Measurements from ENCODE around the gene TNIP2.

TNIP2 gene

DNA sequence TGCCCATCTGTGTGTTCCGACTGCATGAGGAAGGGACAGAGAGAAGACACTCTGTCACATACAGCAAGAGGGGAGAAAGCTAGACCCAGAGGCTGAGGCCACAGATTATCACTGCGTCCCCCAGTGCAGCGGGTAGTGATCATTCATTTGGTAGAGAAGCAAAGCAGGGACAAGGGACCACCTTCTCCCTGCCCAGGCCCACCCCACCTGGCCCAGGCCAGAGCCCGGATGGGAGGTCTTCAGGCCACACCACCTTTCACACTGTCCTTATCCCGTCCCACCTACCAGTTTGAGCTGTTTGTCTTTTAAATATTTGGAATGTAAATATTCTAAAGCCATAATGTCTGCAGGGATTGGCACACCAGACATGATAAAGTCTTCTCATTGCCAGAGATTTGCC is 10.6 kb downstream of the TNIP2 start:
- no peak overlapping the region for H3K9ac ChIP-seq (ENCODE audit: low read length)
- no peak overlapping the region for H3K4me3 ChIP-seq (ENCODE audit: insufficient read depth, low read length, poor library complexity, severe bottlenecking)
- H3K4me2 ChIP-seq (ENCODE audit: low read depth, low read length, poor library complexity, severe bottlenecking): no peak overlapping the region
- H3K9me2 ChIP-seq (replicated peaks; ENCODE audit: insufficient read depth, low read length): no peaks in the 10 kb centered on the region
- peak overlapping the region; percentile 67 for H3K27ac ChIP-seq (ENCODE audit: low read depth, low read length)
- H3K79me2 ChIP-seq (ENCODE audit: insufficient read depth, low read length): 0 out of 2 replicates have a peak, but pooled peaks cover 10% of the 10 kb centered on the region
- H2AFZ ChIP-seq (ENCODE audit: low read depth, low read length, severe bottlenecking): no peak overlapping the region
- H3K36me3 ChIP-seq (ENCODE audit: low read length): no peaks in the 10 kb centered on the region
- H4K20me1 ChIP-seq (ENCODE audit: low read depth, low read length): no peaks in the 10 kb centered on the region
- H3F3A ChIP-seq (ENCODE audit: insufficient read depth): no peaks in the 10 kb centered on the region
- TF ChIP-seq EZH2phosphoT487 (conservative IDR thresholded peaks at IDR 0.05; ENCODE audit: low read length): no peak
- no peak for TF ChIP-seq CTCF (IDR thresholded peaks at IDR 0.05; ENCODE audit: insufficient read depth, low read length, poor library complexity, severe bottlenecking)
- no peaks in the 10 kb centered on the region for H3K27me3 ChIP-seq (ENCODE audit: low read length)
- no peaks in the 10 kb centered on the region for H3K9me3 ChIP-seq (ENCODE audit: insufficient read depth, low read length)

DNA sequence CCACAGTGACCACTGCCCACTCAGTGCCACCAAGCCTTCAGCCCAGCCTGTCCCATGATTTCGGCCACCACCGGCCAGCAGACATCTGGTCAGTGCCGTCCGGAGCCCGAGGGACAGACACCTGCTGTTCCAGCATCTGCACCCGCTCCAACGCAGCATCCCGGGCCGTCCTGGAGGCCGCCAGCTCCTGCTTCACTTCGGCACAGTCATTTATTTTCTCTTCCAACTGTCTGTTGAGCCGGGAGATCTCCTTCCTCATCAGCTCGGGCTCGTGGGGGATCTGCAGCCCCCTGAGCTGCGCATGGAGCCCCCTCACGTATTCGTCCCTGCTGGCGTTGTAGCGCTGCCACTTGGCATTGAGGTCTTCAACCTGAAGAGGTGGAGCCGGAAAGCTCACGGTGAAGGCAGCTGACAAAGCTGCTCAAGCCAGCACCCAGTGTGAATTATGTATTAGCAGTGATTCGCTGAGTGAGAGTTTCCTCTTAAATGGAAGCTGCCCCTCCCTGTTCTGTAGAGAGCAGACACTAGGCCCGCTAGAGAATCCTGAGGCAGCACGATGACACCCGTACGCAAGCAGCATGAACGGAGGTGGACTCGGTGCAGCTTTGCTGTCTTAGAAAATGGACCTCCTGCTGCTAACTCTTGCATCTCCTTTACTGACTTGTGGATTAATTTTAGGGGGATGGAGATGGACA is 11.4 kb downstream of the TNIP2 start:
- no peak overlapping the region for H3K9ac ChIP-seq (ENCODE audit: low read length)

GRCh38 chr4:2743518-2744445 is 12.4 kb downstream of the TNIP2 start:
- H3K9ac ChIP-seq (ENCODE audit: low read length): no peak overlapping the region
- no peak for TF ChIP-seq CTCF (IDR thresholded peaks at IDR 0.05; ENCODE audit: insufficient read depth, low read length, poor library complexity, severe bottlenecking)
- TF ChIP-seq EZH2phosphoT487 (conservative IDR thresholded peaks at IDR 0.05; ENCODE audit: low read length): no peak
- no peak overlapping the region for H3K4me2 ChIP-seq (ENCODE audit: low read depth, low read length, poor library complexity, severe bottlenecking)
- no peak overlapping the region for H3K4me3 ChIP-seq (ENCODE audit: insufficient read depth, low read length, poor library complexity, severe bottlenecking)
- H3K36me3 ChIP-seq (ENCODE audit: low read length): no peaks in the 10 kb centered on the region
- H3K9me2 ChIP-seq (replicated peaks; ENCODE audit: insufficient read depth, low read length): no peaks in the 10 kb centered on the region
- H3K27me3 ChIP-seq (ENCODE audit: low read length): no peaks in the 10 kb centered on the region
- no peak overlapping the region for H3K27ac ChIP-seq (ENCODE audit: low read depth, low read length)
- H3K79me2 ChIP-seq (ENCODE audit: insufficient read depth, low read length): 0 out of 2 replicates have a peak, but pooled peaks cover under 1% of the 10 kb centered on the region
- H3F3A ChIP-seq (ENCODE audit: insufficient read depth): no peaks in the 10 kb centered on the region
- H4K20me1 ChIP-seq (ENCODE audit: low read depth, low read length): no peaks in the 10 kb centered on the region
- H2AFZ ChIP-seq (ENCODE audit: low read depth, low read length, severe bottlenecking): no peak overlapping the region
- H3K9me3 ChIP-seq (ENCODE audit: insufficient read depth, low read length): no peaks in the 10 kb centered on the region

More for the DNA sequence above, 11.4 kb downstream of the TNIP2 start:
- no peaks in the 10 kb centered on the region for H3K9me3 ChIP-seq (ENCODE audit: insufficient read depth, low read length)
- no peak overlapping the region for H3K27ac ChIP-seq (ENCODE audit: low read depth, low read length)
- H2AFZ ChIP-seq (ENCODE audit: low read depth, low read length, severe bottlenecking): no peak overlapping the region
- no peaks in the 10 kb centered on the region for H3K27me3 ChIP-seq (ENCODE audit: low read length)
- H3K4me2 ChIP-seq (ENCODE audit: low read depth, low read length, poor library complexity, severe bottlenecking): no peak overlapping the region
- TF ChIP-seq CTCF (IDR thresholded peaks at IDR 0.05; ENCODE audit: insufficient read depth, low read length, poor library complexity, severe bottlenecking): no peak
- TF ChIP-seq EZH2phosphoT487 (conservative IDR thresholded peaks at IDR 0.05; ENCODE audit: low read length): no peak
- no peaks in the 10 kb centered on the region for H4K20me1 ChIP-seq (ENCODE audit: low read depth, low read length)
- no peaks in the 10 kb centered on the region for H3K9me2 ChIP-seq (replicated peaks; ENCODE audit: insufficient read depth, low read length)
- H3K36me3 ChIP-seq (ENCODE audit: low read length): no peaks in the 10 kb centered on the region
- 0 out of 2 replicates have a peak, but pooled peaks cover 10% of the 10 kb centered on the region for H3K79me2 ChIP-seq (ENCODE audit: insufficient read depth, low read length)
- no peaks in the 10 kb centered on the region for H3F3A ChIP-seq (ENCODE audit: insufficient read depth)
- H3K4me3 ChIP-seq (ENCODE audit: insufficient read depth, low read length, poor library complexity, severe bottlenecking): no peak overlapping the region
